NCI-H1694 treated with DMSO at 0.1 percent for 48 hours (cell line): Measurements from ENCODE around the gene ACSM2A.
"Not testable (repeated sequence)": the region's sequence is repeated elsewhere in the genome, so short reads cannot be mapped to it uniquely, and the experiment has no call there.

Experiments
- DNase-seq: peaks from one replicate; lab custom pipeline; 2025; lab: John Stamatoyannopoulos, UW

The ACSM2A gene, protein sequence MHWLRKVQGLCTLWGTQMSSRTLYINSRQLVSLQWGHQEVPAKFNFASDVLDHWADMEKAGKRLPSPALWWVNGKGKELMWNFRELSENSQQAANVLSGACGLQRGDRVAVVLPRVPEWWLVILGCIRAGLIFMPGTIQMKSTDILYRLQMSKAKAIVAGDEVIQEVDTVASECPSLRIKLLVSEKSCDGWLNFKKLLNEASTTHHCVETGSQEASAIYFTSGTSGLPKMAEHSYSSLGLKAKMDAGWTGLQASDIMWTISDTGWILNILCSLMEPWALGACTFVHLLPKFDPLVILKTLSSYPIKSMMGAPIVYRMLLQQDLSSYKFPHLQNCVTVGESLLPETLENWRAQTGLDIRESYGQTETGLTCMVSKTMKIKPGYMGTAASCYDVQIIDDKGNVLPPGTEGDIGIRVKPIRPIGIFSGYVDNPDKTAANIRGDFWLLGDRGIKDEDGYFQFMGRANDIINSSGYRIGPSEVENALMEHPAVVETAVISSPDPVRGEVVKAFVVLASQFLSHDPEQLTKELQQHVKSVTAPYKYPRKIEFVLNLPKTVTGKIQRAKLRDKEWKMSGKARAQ

DNA sequence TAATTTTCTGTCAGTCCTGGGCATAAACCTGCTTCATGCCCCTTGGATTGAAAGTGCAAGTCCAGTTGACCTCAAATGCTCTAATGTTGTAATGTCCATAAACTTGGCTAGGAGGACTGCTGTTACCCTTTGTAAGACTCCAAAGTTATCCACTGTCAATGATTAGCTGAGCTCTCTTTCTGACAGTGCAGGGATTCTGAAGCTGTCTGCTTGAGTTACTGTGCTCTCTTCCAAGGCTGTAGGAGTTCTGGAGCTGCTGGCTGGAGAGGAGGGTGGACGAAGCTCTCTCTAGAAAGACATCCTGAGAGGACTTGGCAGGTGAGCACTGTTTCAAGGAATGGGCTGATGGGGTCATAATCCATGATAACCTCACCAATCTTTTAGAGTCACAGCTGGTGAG is at the start of gene ACSM2A:
TSS of gene ACSM2A (plus strand) at position 158 of the 400 bp plus-strand sequence. CDS start 8,594 bp downstream, outside the sequence.
- DNase-seq, result not testable (repeated sequence)

DNA sequence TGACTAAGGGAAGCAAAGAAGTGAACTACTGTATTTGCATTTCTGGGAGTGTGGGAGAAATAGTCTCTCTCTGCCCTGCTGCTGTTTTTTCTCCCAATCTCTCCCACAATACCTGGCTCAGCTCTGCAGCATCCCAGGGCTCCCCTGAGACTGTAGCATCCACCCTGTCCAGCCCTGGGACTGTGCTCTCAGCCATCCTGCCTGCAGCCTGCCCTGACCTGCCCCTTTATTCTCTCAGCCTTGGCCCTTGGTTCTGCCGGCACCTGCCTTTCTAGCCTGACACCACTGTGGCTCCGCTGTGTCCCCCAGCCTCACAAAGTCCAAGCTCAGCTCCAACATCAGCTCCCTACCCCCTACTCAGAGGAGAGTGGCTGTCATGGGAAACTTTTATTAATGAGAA is 48.7 kb upstream of the ACSM2A start:
- DNase-seq, result no peak

DNA sequence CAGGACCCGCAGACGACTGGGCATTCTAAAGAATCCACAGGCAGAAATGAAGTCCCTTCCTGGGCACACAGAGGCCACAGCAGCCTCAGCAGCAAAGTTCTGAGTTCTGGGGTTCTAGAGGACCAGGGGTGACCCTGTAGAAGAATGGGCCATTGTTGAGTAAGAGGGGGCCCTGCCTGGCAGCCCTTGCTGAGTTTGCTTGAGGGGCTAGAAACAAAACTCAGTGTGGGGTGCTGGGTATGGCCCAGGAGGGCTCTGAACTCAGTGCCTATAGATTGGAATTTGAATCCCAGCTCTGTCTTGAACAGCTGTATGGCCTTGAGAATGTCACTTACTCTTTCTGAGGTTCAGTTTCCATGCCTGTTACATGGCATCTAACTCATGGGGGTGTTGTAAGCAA is 46.7 kb upstream of the ACSM2A start, which contains the start of gene PDILT:
TSS of gene PDILT (minus strand) at position 101 of the 400 bp plus-strand sequence. CDS start 5,437 bp downstream, outside the sequence.
- DNase-seq, result no peak

DNA sequence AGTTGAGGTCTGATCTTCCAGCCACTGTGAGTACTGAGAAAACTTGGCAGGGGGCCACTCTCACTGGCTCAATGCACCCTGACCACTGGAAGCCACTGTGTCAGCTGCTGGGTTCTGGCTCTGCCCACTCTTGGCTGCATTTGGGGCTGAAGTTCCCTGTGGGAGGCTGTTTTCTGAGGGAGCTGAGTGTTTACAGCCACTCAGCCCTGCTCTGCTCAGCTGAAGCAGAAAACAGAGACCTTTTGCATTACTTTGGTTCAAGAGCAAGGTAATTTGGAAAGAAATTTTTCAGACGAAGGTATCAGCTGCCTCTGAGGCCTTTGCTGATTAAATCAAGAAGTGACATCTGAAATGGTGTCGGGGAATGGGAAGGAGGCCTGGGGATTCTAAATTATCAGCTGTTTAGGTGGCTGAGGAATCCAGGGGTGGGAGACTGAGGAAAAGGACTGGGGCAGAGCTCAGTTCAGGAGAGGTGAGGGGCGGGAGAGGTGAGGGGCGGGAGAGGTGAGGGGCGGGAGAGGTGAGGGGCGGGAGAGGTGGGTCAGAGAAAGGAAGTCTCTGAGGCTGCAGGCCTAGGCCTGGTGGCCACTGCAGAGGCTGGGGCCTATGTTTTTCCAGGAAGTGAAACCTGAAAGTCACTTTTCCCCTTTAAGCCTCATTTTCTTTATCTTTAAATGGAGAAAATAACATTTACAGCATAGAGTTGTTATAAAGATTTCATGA is 41.8 kb upstream of the ACSM2A start, which contains the start of gene ACSM5:
TSS of gene ACSM5 (plus strand) at position 137 of the 723 bp plus-strand sequence. CDS start 1,951 bp downstream, outside the sequence.
- no peak for DNase-seq

DNA sequence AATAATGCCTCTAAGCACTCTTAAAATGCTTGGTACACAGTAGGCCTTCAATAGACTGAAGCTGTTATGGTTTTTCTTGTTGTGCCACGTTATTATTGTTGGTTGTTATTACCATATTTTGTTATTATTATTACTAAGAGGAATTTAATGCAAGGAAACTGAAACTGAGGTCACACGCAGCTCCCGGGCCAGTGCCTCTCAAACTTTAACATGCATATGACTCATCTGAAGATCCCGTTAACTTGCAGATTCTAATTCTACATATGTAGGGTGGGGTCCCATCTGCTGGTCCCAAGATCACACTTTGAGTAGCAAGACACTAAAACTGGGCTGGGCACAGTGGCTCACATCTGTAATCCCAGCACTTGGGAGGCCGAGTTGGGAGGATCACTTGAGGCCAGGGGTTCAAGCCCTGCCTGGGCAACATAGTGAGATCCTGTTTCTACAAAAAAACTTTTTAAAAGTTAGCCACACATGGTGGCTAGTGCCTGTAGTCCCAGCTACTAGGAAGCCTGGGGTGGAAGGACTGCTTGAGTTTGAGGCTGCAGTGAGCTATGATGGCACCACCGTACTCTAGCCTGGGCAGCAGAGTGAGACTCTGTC is 41.1 kb upstream of the ACSM2A start:
- no peak for DNase-seq

DNA sequence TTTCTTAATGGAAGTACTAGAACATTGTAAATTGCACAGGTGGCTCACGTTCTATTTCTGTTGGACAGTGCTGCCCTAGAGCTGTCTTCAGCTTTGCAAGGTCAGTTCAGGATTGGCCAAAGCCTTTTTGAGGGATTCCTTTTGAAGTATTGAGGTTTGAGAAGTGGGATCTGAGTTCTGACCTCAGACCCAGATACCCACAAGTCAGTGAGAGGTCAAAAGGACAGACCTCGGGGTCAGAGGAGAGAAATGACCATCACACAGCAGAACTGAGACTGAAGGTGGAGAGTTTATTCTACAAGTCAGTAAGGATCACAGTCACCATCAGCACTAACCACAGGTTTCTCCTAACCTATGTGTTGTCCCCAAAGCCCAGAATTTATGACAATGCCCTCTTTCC is 40.3 kb upstream of the ACSM2A start:
- DNase-seq, result no peak

DNA sequence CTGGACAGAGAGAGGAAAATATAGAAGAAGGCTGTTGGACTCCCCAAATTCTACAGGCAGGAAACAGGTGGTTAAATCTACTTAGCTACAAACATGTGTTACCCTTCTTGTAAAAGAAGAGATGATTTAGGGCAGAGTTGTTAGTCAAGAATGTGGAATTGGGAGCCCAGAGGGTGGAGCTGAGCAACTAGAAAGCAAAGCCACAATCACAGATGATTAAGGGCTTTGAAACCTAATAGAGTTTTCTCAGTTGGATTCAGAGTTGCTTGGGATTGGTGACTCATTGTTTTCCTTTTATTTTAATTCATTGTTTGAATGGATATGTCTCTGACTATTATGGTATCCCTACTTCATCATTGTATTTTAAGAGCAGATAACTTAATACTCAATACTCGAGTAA is 35.8 kb upstream of the ACSM2A start:
- no peak for DNase-seq

DNA sequence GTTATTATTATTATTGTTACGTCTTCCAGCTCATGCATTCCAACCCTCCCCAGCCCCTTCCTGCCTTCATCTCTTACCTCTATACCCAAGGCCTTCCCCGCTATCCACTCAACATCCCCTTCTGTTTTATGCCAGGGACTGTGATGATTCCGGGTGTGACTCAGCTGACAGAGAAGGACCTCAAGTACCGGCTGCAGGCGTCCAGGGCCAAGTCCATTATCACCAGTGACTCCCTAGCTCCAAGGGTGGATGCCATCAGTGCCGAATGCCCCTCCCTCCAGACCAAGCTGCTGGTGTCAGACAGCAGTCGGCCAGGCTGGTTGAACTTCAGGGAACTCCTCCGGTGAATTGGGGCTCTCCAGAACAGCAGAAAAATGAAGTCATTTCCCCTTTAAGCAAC is 32.2 kb upstream of the ACSM2A start:
- not testable (repeated sequence) for DNase-seq

DNA sequence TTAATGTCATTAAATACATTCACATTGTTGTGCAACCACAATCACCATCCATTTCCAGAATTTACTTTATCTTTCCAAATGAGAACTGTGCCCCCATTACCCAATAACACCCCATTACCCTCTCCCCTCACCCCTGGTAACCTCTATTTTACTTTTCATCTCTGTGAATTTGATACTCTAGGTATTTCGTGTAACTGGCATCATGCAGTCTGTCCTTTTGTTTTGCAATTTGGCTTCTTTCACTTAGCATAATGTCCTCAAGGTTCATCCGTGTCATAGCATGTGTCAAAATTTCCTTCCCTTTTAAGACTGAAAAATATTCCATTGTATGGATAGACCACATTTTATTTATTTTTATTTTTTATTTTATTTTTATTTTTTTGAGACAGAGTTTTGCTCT is 29.6 kb upstream of the ACSM2A start:
- not testable (repeated sequence) for DNase-seq

DNA sequence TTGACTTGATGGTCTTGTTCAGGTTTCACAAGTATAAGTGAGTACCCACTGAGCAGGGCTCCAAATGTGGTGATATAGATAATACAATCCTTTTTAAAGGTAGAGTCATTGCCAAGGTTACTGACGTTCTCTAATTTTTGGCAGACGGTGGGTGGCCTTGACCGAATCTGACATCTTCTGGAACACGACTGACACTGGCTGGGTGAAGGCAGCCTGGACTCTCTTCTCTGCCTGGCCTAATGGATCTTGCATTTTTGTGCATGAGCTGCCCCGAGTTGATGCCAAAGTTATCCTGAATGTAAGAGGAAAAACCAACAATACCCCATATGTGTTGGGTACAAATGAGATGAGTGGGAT is 27.6 kb upstream of the ACSM2A start:
- not testable (repeated sequence) for DNase-seq

DNA sequence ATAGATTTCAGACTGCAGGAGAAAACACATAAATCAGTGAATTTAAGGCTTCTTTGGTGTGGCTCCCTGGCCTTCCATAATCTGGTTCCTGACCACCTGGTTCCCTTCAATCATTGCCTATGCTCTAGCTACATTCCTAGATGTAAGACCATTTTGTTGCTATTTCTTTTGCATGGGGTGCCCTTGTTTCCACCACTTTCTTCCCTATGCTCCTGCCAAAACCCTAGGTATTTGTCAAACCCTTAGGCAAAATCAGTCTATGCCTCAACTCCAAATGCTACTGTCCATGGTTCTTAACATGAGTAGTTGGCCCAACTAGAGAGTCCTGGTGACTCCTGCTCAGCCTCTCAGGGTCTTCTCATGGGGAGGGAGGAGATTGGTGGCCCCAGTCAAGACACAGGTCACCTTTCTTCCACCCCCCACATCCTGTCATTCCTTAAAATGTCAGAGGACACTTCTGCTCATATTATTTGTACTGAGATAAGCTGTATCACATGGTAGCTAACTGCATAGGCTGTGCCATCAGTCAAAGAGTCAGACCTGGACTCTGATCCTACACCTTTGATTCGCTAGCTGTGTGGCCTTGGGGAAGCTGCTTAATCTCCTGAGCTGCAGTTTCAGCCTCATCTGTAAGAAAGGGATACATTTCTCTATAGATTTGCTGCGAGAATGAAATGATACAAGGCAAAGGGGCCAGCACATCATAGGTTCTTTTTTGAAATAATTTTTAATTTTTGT is 27.0 kb upstream of the ACSM2A start:
- no peak for DNase-seq

DNA sequence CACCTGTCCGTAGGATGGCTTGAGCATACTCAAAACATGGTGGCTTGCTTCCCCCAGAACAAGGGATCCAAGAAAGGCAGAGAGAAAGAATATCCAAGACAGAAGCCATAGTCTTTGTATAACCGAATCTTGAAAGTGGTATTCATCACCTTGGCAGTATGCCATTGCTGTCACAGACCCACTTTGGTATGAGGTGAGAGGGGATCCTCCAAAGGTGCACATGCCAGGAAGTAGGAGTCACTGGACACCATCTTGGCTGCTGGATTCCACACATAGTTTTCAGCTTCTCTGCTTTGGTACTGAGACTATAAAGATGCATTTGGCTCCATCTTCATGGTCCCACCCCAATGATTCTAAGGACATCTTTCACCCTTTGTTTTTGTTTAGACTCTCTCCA is 23.9 kb upstream of the ACSM2A start:
- DNase-seq, result not testable (repeated sequence)

DNA sequence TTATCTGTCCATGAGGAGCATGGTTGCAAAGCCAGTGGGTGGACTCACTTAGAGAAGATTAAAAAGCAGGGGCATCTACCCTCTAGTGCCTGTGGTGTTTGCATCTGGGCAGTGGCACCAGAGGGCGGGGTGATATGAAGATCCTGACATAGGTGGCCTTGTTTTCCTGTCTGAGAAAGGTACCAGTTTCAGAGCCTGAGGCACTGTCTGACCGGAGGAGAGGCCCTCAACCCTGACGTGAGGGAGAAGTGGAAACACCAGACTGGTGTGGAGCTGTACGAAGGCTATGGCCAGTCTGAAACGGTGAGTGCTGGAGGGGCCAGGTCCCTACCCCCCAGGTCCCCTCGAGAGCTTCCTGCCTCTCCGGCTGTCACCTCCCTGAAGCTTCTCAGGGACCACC is 21.8 kb upstream of the ACSM2A start:
- not testable (repeated sequence) for DNase-seq

DNA sequence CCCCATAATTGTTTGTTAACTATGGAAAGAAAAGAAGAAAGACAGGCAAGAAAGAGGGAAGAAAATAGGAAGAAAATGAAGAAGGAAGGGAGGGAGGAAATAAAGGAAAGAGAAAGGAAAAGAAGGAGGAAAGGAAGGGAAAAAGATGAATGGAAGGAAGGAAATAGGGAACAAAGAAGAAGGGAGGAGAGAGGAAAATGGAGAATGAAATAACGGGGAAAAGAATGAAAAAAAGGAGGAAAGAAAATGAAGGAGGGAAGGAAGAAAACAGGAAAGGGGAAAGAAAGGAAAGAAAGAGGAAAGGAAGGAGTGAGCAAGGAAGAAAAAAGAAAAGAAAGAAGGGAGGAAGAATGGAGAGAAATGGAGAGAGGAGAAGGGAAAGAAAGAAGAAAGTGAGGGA is 20.8 kb upstream of the ACSM2A start:
- not testable (repeated sequence) for DNase-seq

DNA sequence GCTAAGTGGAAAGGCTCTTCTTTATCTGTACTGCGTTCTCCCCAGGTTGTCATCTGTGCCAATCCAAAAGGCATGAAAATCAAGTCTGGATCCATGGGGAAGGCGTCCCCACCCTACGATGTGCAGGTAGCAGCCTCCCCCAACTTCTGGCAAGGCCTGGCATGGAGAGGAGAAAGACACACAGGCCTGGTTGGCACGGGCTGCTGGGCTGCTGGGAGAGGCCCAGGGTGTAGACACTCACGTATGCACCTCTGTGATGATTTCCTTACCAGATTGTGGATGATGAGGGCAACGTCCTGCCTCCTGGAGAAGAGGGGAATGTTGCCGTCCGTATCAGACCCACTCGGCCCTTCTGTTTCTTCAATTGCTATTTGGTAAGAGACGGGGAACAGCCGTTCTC is 20.4 kb upstream of the ACSM2A start:
- DNase-seq, result no peak

DNA sequence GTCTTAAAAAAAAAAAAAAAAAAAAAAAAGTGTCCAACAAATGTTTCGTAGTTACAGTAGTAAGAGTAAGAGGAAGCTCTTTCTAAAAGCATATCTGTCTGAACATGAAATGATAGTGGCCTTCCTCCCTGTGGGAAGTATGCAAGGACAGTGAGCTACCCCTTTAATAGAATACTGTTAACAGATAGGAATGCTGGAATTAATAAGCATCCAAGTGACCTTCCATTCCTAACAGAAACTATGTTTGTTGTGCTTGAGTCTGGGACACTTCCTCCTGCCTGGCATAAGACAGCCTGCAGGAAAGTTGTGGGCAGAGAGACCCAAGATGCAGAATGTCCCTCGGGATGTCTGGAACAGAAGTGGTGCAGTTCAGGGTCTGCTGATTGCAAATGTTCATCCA is 12.4 kb upstream of the ACSM2A start:
- DNase-seq, result not testable (repeated sequence)

DNA sequence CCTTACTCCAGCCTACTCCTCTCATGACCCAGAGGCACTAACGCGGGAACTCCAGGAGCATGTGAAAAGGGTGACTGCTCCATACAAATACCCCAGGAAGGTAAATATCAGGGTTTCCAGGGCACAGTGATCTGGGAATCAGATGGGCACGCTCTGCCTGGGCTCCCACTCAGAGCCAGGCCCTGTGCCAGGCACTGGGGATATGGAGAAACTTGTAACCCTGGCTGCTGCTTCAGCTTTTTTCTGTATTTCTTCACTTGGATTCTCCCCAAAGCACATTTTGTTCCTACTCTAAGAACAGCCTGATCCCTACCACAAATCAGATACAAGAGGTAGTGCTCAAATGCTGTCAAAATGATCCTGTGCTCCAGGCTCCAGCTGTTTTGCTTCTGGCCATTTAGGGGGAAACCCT is 11.5 kb upstream of the ACSM2A start:
- DNase-seq, result not testable (repeated sequence)

DNA sequence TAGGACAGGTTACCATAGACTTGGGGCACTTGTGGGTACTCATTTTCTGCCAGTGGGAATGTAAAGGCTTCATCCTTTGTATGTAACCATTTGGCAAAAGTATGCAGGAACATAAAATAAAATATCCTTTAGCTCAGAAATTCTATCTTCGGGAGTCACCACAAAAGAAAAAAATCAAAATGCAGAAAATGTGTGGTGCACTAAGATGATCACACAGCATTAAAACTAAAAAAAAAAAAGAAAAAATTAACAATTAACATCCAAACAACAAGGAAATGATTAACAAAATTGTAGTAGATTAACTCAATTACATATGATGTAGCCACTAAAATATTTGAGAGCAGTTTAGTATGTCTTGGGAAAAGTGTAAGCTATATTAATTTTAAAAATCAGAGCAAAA is 10.6 kb upstream of the ACSM2A start:
- DNase-seq, result not testable (repeated sequence)

DNA sequence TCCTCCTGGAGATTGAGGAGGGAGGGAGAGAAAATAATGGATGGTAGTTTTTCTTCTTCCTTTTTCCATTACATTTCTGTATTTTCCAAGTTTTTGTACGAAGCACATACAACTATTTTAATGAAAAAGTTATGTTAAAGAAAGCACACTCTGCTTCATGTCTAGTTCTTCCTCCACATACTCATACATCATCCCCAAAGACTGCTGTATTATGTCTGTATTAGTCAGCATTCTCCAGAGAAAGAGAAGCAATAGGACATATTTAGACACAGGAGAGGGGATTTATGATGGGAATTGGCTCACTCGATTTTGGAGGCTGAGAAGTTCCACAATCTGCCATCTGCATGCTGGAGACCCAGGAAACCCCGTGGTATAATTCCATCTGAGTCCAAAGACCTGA is 10.1 kb upstream of the ACSM2A start:
- DNase-seq, result no peak

DNA sequence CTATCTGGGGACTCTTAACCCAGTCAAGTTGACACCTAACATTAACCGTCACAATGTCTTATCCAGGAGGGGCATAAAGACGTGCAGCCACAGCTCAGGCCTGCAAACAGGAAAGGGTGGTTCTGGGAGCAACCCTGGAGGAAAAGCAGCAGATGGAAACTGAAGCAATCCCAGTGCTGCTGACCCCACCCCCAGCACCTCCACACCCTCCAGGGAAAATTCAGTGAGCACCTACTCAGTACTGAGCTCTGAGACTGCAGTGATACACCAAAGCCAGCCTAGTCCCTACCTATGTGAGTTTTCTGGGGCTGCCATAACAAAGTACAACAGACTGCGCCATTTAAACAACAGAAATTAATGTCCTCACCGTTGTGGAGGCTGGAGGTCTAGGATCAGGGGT is 9.5 kb upstream of the ACSM2A start:
- DNase-seq, result not testable (repeated sequence)

DNA sequence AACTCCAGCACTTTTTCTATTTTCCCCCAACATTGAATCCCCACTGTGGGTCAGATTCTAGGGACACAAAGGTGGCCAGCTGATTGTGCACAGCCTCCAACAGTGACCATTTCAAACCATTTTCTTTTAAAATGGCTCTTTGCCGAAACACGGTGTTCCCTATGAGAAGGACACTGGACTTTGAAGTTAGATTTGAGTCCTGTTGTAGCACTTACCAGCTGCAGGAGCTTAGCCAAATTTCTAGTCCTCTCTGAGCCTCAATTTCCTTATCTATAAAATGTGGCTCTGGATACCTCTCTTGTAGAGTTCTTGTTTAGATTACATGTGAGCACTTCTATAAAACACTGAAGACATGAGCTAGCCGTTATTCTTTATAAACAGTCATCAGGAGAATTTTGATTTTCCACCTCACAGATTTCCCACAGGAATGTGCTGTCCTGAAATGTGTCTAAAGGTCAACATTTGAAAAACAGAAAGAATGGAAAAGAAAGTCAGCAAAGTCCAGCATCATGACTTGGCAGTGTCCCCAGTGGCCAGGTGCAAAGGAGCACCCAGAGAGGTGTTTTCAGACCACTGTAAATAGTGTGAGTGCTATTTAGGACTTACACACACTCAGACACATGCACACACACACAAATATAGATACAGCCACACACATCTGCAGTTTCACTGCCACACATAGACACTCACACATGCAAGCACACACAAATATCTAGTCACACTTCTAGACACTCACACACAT is 4.5 kb upstream of the ACSM2A start:
- not testable (repeated sequence) for DNase-seq
